ENCODE results near the gene APLP2.

- TF ChIP-seq CTCF (IDR thresholded peaks at IDR 0.05) (no peak), POLR2A (IDR thresholded peaks at IDR 0.05) (no peak)
These were observed 54.4 kb downstream of the APLP2 start for GRCh38 chr11:130124096-130124495.
